Mesothelial cell of epicardium (in vitro differentiated cells): Measurements from ENCODE around the gene SFPQ. TPM values are rescaled to one million over a fixed set of nuclear protein-coding genes. Genes with fewer than 3 reads are reported as not detected.
A peak's percentile ranks its signal among the peaks of the same experiment; 100 is the strongest.
"Not testable (repeated sequence)": the region's sequence is repeated elsewhere in the genome, so short reads cannot be mapped to it uniquely, and the experiment has no call there.

Experiments used
- DNase-seq, 2 experiments: peaks; one replicate each; pipeline ENCODE4 v3.0.0; 2021; ENCODE audit warnings: low spot score in 2 of 2; ENCODE audit not compliant: unreplicated experiment in 2 of 2
- H3K27ac Mint-ChIP-seq: 2 replicates; pipeline ENCODE4 v1.8.0; 2021; ENCODE audit warnings: mixed read lengths
- H3K27me3 Mint-ChIP-seq: 2 replicates; pipeline ENCODE4 v1.8.0; 2021; ENCODE audit warnings: low read depth, mixed read lengths
- H3K36me3 Mint-ChIP-seq: 2 replicates; pipeline ENCODE4 v1.8.0; 2021; ENCODE audit warnings: mixed read lengths
- H3K4me1 Mint-ChIP-seq: 2 replicates; pipeline ENCODE4 v1.8.0; 2021; ENCODE audit warnings: mixed read lengths
- H3K4me3 Mint-ChIP-seq: 2 replicates; pipeline ENCODE4 v1.8.0; 2021; ENCODE audit warnings: mild to moderate bottlenecking, moderate library complexity, mixed read lengths
- H3K9me3 Mint-ChIP-seq: 2 replicates; pipeline ENCODE4 v1.8.0; 2021; ENCODE audit warnings: mixed read lengths
- CTCF ChIP-seq: fragments of 200-600 bp; sonication (generic); IDR thresholded peaks from one replicate; pipeline ENCODE4 v1.5.0; 2021; ENCODE audit warnings: antibody characterized with exemption; ENCODE audit not compliant: unreplicated experiment
- total RNA-seq: library from RNA; stranded (reverse); gene quantifications from 3 replicates; pipeline ENCODE4 v1.2.1, GENCODE V29; 2021

SFPQ gene
- total RNA-seq, 1 donor from 2014 or later = 793 TPM

GRCh38 chr1:35173491-35173890 lies 19.5 kb downstream of the SFPQ start:
- no peak overlapping the region for H3K27ac Mint-ChIP-seq
- no peaks in the 10 kb centered on the region for H3K4me1 Mint-ChIP-seq
- no peak for TF ChIP-seq CTCF
- peaks cover 17% of the 10 kb centered on the region for H3K36me3 Mint-ChIP-seq
- H3K4me3 Mint-ChIP-seq = no peak overlapping the region
- H3K9me3 Mint-ChIP-seq = no peaks in the 10 kb centered on the region
- no peaks in the 10 kb centered on the region for H3K27me3 Mint-ChIP-seq
- DNase-seq = no peak

- H3K36me3 Mint-ChIP-seq = peaks cover 7% of the 10 kb centered on the region
- no peaks in the 10 kb centered on the region for H3K27me3 Mint-ChIP-seq
- H3K9me3 Mint-ChIP-seq = no peaks in the 10 kb centered on the region
- no peak overlapping the region for H3K27ac Mint-ChIP-seq
- TF ChIP-seq CTCF = no peak
- no peaks in the 10 kb centered on the region for H3K4me1 Mint-ChIP-seq
- DNase-seq = no peak
- H3K4me3 Mint-ChIP-seq = no peak overlapping the region
These were observed 20.9 kb downstream of the SFPQ start for GRCh38 chr1:35172022-35172421.

GRCh38 chr1:35171579-35171978 lies 21.4 kb downstream of the SFPQ start:
- Mint-ChIP-seq H3K9me3 (no peaks in the 10 kb centered on the region), H3K4me1 (no peaks in the 10 kb centered on the region), H3K4me3 (no peak overlapping the region), H3K27ac (no peak overlapping the region), H3K36me3 (peaks cover 7% of the 10 kb centered on the region), H3K27me3 (no peaks in the 10 kb centered on the region)
- no peak for TF ChIP-seq CTCF
- DNase-seq = no peak

- H3K4me1 Mint-ChIP-seq = no peaks in the 10 kb centered on the region
- H3K4me3 Mint-ChIP-seq = no peak overlapping the region
- no peaks in the 10 kb centered on the region for H3K27me3 Mint-ChIP-seq
- DNase-seq = no peak
- H3K9me3 Mint-ChIP-seq = peaks cover 7% of the 10 kb centered on the region
- no peak for TF ChIP-seq CTCF
- H3K27ac Mint-ChIP-seq = no peak overlapping the region
- H3K36me3 Mint-ChIP-seq = no peaks in the 10 kb centered on the region
These were observed 28.1 kb downstream of the SFPQ start for GRCh38 chr1:35164893-35165292.

- no peak for TF ChIP-seq CTCF
- Mint-ChIP-seq H3K27ac (no peak overlapping the region), H3K4me1 (peaks cover 7% of the 10 kb centered on the region), H3K9me3 (peaks cover 8% of the 10 kb centered on the region), H3K4me3 (no peak overlapping the region), H3K27me3 (no peaks in the 10 kb centered on the region), H3K36me3 (no peaks in the 10 kb centered on the region)
- no peak for DNase-seq
These were observed 41.7 kb downstream of the SFPQ start for GRCh38 chr1:35151220-35151619.

GRCh38 chr1:35145892-35146549 lies 46.9 kb downstream of the SFPQ start:
- Mint-ChIP-seq H3K4me1 (peaks cover 41% of the 10 kb centered on the region), H3K27ac (peak overlapping the region; percentile 13)
- not testable (repeated sequence) for H3K9me3 Mint-ChIP-seq, DNase-seq, H3K36me3 Mint-ChIP-seq, H3K27me3 Mint-ChIP-seq, H3K4me3 Mint-ChIP-seq
